NK-92 (cell line): ENCODE results near the gene MID2.
"Not testable (repeated sequence)": the region's sequence is repeated elsewhere in the genome, so short reads cannot be mapped to it uniquely, and the experiment has no call there.

ENCODE experiments used
- DNase-seq: peaks from one replicate; lab custom pipeline; 2025; ENCODE audit not compliant: unreplicated experiment; lab: John Stamatoyannopoulos, UW

Gene MID2

DNA sequence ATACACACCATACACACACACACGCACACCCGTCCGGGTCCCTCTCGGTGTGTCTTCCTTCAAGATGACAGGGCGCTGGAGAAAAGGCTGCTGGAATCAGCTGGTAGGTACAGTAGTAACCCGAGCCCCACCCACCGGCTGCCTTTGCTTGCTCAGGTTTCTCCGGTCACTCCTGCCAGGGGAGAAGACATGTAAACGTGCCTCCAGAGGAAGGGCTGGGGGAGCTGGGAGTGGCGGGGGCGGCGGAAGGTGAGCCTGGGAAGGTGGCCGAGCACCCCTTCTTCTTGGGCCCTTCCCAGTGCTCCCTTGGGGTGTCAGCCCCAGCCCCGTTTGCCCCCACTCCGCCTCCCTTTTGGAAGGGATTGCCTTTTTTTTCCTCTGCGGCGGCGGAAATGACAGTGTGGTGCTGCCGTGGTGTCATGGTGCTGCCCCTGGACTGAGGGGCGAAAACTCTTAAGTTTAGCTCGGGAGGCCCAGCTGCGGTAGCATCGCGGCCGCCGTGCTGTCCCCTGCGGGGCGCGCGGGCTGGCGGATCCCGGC lies at the start of gene MID2:
TSS of gene MID2 (plus strand) at position 169 of the 540 bp plus-strand sequence. CDS start 561 bp downstream, outside the sequence.
- no peak for DNase-seq

DNA sequence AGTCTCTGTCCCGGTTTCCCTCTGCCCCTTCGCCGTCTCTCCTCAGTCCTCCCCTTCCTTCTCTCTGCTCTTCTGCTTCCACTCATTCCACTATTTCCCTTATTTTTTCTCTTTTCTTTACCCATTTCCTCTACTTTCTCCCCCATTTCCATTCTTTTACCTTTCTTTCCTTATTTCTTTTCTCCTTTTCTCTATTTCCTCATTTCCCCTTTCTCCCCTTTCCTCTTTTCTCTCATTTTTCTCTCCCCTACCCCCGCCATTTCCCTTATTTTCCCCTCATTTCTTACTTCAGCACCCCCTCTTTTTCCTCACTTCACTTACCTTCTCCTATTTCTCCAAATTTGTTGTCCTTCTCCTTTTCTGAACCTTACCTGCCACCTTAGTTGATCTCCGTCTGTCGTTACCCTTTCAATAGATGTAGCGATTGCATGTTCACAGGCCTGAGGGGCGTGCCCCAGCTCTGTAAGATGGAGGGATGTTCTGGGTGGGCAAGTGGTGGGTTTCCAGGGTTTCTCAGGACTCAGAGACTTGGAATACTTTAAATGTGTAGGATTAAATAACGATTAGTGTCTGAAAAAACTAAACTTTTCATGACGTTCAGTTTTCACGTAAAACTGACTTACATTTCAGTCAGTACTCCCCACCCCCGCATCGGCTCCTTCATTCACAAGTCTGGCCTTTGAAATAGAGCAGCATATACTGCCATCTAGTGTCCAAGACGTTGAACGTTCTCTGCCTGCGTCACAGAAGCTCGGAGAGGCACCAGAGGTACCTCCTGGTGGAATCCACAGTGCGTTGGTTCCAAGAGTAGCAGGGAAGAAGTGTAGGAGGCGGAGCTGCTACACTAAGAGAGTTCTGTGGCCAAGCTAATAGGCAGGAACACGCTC lies 48.8 kb upstream of the MID2 start:
- DNase-seq: no peak

GRCh38 chrX:107777536-107777832 lies 48.2 kb upstream of the MID2 start, which contains the start of gene NCBP2L:
Gene NCBP2L (plus strand): TSS chrX:107777733. CDS start chrX:107794221, 16,488 bp downstream.
- DNase-seq: no peak

DNA sequence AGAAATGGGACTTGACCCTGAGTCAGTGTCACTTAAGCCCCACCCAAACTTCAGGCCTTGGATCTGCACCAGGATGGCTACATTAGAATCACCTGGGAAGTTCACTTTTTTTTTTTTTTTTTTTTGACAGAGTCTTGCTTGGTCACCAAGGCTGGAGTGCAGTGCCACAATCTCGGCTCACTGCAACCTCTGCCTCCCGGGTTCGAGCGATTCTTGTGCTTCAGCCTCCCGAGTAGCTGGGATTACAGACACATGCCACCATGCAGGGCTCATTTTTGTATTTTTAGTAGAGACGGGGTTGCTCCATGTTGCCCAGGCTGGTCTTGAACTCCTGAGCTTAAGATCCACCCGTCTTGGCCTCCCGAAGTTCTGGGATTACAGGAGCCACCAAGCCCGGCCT lies 45.1 kb upstream of the MID2 start:
- DNase-seq: no peak

DNA sequence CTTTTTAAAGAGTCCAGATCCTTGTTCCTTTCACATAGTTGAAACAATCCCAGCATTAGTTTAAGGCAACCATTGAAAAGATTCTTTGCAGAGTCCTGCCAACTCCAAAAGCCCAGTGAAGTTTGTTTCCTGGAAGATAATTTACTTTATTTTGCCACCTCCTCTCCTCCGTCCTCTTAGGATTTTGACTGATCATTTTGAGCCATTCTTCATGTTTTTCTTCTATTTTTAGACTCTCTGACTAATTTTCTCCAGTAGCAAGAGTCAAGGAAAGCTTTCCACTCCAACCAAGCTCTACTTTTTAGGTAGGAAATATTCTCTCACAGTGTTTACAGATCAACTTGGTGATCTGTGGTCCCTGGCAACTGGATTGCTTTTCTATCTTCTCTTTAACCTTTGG lies 37.8 kb upstream of the MID2 start:
- DNase-seq: no peak

DNA sequence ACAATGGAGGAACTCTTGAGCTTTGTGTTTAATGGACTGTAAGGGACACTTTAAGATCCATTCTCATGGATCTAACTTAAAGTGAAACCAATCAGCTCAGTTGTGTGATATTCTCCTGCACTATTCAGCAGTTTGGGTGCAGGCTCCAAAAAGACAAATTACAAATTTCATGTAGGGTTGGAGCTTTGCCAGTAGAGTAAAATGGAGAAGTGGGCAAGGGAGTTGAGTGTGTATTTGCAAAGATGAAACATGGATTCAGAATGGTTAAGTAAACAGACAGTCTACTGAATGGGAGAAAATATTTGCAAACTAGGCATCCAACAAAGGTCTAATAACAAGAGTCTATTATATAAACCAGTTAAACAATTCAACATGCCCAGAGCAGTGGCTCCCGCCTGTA lies 21.2 kb upstream of the MID2 start:
- no peak for DNase-seq

- DNase-seq: no peak
These were observed 20.5 kb upstream of the MID2 start for GRCh38 chrX:107805179-107805578.

DNA sequence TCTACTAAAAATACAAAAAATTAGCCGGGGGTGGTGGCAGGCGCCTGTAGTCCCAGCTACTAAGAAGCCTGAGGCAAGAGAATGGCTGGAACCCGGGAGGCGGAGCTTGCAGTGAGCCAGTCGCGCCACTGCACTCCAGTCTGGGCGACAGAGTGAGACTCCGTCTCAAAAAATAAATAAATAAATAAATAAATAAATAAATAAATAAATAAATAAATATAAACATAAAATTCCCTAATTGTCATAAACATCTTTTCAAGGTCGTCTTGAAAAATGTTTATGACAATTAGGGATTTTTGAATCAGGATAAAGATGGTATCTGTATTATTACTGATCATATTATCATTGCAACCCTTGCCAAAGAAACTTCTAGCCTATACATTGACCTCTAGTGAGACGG lies 15.6 kb upstream of the MID2 start:
- not testable (repeated sequence) for DNase-seq

DNA sequence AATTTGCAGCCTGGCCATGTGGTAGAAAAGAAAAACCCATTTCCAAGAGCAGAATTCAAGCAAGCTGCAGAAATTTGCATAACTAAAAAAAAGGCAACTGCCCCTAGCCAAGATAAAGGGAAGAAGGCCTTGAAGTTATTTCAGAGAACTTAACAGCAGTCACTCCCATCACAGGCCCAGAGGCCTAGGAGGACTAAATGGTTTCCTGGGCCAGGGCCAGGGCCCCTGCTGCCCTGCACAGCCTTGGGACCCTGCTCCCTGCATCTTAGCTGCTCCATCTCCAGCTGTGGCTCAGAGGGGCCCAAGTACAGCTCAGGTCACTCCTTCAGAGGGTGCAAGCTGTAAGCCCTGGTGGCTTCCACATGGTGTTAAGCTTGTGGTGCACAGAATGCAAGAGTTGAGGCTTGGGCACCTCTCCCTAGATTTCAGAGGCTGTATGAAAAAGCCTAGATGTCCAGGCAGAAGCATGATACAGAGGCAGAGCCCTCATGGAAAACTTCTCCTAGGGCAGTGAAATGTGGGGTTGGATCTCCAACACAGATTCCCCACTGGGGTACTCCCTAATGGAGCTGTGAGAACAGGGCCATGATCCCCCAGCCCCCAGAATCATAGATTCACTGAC lies 6.7 kb upstream of the MID2 start:
- no peak for DNase-seq

DNA sequence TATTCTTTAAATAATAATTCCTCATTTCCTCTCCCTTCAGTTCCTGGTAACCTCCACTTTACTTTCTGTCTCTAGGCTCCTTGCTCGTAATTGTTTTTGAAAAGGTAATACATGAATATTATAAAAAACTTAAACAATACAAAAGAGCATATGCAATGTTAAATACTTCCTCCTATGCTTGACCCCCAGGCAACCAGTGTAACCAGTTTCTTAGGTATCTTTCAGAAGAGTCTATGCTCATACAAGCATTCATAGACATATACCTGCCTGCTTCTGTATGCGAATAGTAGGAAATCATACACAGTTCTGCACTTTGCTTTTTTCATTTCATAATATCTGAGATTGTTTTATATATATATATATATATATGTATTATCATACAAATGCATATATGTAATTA lies 2.6 kb upstream of the MID2 start:
- no peak for DNase-seq

- DNase-seq: no peak
These were observed 2.2 kb upstream of the MID2 start for GRCh38 chrX:107823456-107823855.

DNA sequence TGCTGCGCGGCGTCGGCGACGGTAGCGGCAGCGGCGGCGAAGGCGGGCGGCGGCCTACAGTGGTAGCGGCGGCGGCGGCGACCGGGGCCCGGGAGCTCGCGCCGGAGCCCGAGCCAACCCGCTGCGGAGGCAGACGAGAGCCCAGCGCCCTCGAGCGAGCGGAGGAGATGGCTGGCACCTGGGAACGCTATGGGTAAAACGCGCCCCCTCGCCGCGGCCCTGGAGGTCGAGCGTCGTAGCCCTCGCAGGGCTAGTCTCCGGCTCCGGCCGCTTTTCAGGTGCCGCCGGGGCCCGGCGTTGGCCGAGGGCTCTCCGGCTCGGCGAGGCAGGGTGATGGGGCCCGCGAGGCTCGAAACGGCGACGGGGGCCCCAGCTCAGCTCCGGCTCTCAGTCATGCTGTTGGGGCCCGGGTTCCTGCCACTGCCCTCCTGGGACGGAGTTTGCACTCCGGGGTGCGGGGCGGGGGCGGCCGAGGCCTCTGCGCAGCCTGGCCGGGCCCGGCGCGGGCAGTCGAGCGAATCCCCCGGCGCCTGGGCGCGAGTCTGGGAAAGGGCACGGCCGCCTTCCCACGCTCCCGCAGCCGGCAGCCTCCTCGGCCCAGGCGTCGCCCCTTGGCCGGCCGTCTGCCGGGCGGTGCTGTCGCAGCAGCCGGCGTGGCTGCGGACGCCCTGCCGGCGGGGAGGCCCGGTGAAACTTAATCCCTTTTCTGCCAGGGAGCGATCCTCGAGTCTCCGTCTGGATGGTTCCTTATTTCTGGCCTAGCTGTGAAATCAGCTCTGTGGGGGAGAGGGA lies 768 bp downstream of the MID2 start:
- DNase-seq: no peak

DNA sequence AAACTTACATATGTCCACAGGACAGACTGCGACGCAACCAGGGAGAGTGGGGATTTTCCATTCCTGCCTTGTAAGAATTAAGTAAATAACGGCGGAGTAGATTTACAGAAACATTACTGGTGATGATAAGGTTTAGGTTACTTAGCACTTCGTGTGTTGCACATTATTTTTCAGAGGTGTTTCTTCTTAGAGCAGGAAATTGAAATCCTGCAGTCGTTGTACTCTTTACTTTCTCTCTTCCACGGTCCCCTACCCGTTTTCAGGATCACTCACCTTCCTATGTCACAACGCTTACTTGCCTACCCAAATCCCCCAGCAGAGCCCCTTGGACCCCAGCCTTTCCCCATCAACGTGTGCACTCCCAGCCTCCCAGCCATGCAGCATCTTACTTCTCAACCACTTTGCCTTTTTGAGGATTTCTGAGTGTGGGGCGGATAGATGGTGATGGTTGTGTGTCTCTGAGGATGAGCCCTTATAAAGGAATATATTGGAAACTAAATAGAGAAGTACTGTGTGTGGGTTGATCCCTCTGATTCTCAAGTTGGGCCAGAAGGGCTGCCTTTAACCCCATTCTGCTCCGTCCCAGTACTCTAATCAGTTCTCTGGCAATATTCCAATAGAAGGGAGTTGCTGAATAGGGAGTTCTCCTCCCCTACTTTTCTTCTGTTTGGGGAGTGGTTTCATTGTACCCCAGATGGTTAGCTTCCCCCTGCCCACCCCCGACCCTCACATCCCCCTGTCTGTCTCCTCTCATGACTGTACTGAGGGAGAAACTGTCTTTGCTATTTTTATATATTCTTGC lies 1.6 kb downstream of the MID2 start:
- no peak for DNase-seq

DNA sequence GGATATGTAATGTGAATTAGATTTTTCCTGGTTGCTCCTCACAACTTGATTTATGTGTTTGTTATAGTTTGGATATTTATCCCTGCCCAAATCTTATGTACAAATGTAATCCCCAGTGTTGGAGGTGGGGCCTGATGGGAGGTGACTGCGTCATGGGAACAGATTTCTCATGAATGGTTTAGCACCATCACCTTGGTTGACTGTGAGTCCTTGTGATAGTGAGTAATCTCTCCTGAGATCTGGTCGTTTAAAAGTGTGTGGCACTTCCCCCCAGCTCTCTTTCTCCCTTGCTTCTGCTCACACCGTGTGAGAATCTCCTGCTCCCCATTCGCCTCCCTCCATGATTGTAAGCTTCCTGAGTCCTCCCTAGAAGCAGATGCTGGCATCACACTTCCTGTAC lies 2.2 kb downstream of the MID2 start:
- no peak for DNase-seq

DNA sequence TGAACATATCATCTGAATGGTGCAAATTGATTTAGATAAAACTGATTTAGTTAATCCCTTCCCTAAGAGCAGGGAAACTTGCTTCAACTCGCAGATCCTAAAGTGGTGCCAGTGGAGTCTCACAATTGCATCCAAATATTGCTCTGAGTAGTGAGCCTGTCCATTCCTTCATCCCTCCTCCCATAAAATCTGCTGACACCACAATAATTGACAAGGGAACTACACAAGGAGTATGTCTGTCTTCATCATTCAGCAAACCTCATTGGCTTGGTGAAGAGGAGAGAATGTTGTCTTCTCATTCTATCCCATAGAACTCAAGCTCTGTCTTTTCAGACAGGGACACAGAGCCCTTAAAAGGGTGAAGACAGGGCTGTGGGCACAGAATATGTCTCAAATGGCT lies 4.2 kb downstream of the MID2 start:
- no peak for DNase-seq

DNA sequence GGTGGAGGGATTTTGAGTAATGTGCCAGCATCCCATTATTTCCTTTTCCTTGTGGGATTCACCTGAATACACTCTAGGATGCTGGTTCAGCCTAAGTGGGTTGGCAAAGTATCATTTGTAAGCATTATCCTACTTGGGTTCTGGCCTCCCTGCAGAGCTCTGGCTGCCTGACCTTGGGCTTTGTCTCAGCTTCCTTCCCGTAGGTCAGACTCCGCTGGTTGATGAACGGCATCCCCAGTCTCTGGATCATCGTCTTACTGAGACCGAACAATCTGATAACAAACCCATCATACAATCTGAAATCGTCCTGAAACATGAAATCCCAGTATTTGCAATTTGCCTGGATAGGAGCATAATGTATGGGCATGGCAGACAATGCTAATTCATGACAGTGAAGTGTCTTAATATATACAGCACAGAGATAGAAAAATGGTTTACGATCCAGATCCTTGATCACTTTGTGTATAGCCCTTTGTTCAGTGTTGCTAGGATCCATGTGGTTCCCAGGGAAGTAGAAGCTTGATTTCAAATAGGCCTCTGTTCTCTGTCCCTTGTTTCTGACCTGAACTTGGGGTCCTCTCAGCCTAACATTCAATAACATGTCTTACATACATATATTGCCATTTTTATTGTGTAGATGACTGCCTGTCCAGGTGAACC lies 5.5 kb downstream of the MID2 start:
- DNase-seq: no peak

DNA sequence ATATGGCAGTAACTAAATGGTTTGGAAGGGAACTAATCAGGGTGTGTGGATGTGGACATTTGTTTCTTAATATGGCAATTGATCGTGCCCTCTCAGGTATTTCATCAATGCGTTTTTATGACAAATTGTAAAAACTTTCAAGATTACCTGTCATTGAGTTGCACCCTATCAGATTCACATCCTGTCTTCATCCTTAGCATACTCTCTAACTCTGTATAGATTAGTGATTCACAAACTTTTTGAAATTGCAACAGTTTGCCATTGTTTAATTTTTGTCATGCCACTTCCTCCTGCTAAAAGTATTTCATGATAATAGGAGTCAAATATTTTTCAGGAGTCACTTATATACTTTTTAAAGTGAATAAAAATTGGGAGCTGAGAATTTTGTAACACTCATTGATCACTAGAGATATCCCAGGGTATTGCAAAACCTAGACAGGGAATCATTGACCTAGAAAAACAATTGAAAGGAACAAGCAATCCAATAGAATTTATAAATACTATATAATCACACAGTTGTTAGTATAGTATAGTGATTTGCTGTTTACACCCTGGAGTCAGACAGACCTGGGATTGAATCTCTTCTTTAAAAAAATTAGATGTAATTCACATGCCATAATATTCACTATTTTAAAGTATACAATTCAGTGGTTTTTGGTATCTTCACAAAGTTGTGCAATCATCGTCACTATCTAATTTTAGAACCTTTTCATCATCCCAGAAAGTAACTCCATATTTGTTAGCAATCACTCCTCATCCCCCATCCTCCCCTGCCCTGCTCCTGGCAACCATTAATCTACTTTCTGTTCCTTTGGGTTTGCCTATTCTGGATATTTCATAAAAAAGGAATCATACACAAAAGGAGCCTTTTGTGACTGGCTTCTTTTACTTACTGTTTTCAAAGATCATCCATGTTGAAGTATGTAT lies 8.9 kb downstream of the MID2 start:
- no peak for DNase-seq

DNA sequence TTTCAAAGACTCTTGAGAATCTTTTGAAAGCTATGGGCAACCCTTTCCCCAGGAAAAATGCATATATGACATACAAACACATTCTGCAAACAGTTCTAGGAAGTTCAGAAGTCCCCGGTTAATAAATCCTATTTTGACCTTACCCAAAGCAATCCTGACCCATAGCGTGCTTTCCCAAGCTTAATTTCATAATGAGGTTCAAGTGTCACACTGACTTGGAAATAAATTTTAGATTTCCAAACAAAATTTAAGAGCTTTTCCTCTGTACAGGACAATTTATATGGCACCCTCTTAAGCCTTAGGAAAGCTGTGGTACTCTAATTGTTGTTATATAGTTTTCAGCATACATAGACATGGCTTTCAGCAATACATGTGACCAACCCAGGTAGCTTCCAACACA lies 11.3 kb downstream of the MID2 start:
- no peak for DNase-seq

DNA sequence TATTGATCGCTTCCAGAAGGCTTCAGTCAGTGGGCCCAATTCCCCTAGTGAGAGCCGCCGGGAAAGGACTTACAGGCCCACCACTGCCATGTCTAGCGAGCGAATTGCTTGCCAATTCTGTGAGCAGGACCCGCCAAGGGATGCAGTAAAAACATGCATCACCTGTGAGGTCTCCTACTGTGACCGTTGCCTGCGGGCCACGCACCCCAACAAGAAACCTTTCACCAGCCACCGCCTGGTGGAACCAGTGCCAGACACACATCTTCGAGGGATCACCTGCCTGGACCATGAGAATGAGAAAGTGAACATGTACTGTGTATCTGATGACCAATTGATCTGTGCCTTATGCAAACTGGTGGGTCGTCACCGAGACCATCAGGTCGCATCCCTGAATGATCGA lies 15.3 kb downstream of the MID2 start:
- no peak for DNase-seq
